HG03280 (cell line): Measurements from ENCODE around the gene USP47.

Source experiments
- ATAC-seq: cut with Tn5 transposase; IDR thresholded peaks from one replicate; pipeline ENCODE4 v1.9.1; 2021; ENCODE audit warnings: mild to moderate bottlenecking, moderate library complexity; ENCODE audit not compliant: unreplicated experiment

Gene USP47

GRCh38 chr11:11978792-11979487 is 137.2 kb downstream of the USP47 start:
- no peak for ATAC-seq

GRCh38 chr11:11979488-11980117 is 137.8 kb downstream of the USP47 start:
- ATAC-seq = no peak

DNA sequence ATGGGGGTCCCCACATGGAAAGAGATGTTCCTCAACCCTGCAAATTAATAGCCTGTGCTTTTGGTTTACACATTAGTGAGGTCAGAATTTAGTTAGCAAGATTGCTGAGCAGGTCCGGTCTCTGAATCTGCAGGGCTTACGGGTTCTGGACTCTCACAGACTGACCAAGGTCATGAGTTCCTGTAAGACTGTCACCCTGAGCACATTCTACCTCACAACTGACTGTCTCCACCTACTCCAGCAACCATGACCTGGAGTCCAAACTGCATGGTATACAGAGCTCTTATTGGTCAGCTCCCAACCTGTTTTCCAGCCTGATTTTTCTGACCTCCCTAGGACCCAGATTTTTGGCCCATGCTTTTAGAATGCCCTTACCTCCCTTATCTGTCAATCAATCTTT is 138.4 kb downstream of the USP47 start:
- ATAC-seq = no peak

- ATAC-seq = no peak
Measured at GRCh38 chr11:11980841-11981308, 139.1 kb downstream of the USP47 start.

DNA sequence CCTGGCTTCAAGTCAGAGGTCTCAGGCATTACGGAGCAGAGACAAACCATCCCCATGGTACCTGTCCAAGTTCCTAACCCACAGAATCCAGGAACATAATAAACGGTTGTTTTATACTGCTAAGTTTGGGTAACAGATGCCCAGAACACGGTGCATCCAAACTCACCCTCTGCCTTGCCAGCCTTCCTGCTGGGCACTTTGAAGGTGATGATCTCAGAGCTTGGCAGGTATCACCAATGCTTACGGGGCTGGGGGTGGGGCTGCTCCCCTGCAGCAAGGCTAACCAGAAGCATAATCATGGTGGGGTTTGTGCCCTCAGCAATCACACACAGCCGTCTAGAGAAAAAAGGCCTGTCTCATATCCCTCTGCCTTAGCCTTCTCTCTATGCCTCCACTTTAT is 139.6 kb downstream of the USP47 start:
- ATAC-seq = no peak

- ATAC-seq = no peak
Measured at GRCh38 chr11:11981840-11982239, 140.1 kb downstream of the USP47 start.

GRCh38 chr11:11982461-11982860 is 140.7 kb downstream of the USP47 start:
- no peak for ATAC-seq

DNA sequence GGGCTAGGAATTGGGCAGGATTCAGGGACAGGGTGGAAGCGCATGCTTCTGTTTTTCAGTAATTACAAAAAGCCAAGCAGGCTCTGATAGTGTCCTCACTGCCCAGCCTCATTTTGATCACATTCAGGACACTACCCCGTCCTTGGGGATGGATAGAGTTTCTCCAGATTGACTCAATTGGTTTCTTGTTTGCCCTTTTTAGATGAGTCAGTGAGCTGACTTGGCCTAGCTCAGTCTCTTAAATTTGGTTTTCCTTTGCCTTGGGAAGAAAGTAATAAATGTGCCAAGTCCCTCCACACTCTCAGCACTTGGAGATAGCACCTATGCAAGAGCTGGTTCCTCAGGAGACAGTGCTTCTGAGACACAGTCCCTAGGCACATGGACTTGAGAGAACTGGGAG is 141.2 kb downstream of the USP47 start:
- no peak for ATAC-seq

DNA sequence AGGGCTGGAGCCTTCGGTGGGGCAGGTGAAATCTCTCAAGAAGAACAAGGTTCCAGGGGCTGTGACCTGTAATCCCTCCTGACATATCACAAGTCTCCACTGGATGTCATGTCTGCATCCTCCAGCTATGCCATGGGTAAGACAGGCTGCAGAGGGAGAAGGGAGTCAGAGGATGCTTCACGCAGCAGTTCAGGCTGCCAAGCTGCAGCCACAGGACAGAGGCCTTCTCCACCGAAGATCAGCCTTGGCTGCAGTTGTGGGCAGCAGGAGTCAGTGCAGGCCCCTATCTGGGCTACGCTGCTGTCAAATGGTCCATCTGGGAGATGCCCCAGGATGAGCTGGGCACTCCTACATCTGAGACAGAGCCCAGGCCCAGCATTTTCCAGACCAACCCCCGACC is 141.7 kb downstream of the USP47 start:
- ATAC-seq = no peak

DNA sequence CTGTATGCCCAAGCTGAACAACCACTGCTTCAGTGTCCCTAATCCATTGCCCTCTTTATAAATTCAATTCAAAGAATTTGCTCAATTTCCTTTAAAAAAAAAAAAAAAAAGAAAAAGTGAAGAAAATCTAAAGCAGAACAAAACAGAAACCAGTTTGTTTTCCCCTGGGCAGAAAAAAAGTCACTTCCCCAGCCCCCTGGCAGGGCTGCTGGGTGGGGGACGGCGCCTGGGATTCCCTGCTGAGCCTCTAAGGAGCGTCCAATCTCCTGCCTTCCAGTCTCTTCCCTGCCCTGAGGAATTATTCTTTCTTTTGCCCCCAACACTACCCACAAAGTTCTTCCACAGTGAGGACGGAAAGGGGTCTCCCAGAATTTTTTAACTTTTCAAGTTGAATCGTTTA is 142.8 kb downstream of the USP47 start:
- no peak for ATAC-seq

- no peak for ATAC-seq
Measured at GRCh38 chr11:11985016-11985715, 143.4 kb downstream of the USP47 start.

DNA sequence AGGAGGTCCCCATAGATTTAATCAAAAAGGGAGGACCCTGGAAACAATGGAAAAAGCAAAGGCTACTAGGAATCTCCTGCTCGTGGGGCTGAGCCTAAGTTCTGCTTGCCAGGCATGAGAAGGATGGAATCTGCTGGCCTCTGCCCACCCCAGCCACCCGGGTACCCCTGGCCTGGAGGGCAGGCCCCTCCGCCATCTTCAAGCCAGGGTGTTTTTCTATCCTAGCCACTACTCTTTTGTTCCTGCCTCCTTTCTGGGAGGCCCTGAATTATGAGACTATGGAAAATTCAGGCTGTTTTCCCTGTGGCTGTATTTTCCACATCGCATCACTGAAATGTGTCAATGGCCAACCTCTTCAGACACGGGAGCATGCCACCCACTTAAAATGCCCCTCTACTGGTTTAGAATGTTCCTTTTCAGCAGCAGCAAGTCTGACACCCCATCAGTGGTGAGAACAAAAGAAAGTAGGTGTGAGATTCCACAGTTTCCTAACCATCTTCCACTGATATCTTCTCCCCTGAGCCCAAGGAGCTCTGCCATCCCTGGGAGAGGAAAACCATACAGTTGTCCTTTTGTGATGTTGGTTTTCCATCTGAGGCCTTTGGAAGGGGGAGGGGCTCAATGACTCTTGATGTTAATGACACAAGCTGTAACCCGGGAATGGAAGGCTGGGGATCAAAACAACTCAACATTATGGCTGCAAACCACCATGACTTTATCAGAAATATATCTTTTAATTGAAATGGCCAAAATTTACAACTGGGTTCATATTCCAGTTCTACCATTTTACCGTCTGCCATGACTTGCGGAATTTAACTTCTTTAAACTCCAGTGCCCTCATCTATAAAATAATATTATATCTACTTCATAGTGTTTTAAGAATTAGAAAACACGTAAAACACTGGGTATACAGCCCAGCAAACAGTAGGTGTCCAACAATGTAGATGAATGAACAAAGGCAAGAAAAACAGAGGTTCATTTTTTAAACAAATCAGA is 144.5 kb downstream of the USP47 start:
- no peak for ATAC-seq

DNA sequence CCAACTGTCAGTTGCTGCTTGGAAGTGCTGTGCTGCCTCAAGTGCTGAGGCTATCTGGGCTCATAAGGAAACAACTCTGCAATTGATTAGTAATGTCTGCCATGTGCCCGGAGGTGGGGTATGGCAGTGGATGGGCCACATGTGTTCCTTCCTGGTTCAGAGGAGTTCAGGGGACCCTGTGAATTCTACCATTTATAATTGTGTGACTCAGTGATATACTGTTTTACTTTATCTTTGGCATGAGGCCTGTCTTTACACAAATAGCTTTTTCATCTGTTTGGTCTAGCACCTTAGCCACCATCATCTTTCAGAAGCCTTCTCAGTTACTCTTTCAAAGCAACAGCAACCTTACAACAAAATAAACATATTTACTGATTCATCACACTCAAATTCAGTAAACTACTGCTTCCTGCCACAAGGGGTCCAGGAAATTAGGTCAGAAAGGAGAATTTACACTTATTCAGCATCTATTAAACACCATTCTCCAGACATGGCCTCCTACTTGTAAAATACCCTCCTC is 145.8 kb downstream of the USP47 start:
- ATAC-seq = no peak

- ATAC-seq = no peak
Measured at GRCh38 chr11:11988099-11988651, 146.4 kb downstream of the USP47 start.

DNA sequence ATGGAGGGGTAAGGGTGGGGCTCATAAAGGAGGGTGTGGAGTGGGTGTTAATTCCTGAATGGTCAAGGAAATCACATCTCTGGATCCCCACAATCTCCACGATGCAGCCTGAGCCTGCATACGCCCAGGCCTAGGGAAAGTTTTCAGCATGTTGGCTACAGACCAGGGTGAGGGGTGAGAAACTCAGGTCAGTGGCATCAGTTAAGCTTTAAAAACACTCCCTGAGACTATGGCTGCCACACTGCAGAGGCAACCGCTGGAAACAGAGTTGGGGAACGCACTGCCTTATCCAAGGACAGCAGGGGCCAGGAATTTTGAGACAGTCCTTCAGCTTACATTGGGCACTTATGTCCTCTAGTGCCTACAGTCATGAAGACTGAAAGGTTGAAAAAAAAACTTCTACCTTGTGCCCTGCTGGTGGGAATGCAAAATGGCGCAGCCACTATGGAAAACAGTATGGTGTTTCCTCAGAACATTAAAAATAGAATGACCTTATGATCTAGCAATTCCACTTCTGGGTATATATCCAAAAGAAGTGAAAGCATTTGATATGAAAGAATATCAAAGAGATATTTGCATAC is 147.0 kb downstream of the USP47 start:
- ATAC-seq = no peak

- no peak for ATAC-seq
Measured at GRCh38 chr11:11989774-11990744, 148.3 kb downstream of the USP47 start.

- ATAC-seq = no peak
Measured at GRCh38 chr11:11992257-11993212, 150.8 kb downstream of the USP47 start.

DNA sequence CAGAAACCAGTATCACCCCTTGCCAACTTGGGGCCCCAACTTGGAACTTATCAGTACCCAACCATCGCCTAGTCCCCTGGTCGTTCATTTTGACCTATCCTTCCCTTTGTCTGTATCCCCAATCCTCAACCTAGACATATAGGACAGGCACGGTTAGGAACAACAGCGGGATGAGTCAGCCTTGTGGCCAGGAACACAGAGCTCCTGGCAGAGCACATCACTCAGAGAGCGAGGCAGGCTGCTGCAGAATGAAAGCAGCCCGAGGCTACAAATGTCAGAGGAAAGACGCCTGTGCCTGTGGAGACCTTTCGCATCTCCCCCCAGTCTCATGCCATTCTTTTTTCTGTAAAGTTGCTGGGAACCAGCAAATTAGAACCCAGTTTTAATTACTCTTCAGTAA is 152.1 kb downstream of the USP47 start:
- ATAC-seq = no peak
